HepG2 (cell line): Measurements from ENCODE around the gene CYP27A1. TPM values are rescaled to one million over a fixed set of nuclear protein-coding genes. Genes with fewer than 3 reads are reported as not detected.

Source experiments
- AFF4 ChIP-seq: sonication (generic); formaldehyde crosslinking; IDR thresholded peaks from 2 replicates; pipeline ENCODE4 v1.4.0; 2020; ENCODE audit warnings: missing genetic modification reagents
- ATM ChIP-seq: fragments of 450-650 bp; IDR thresholded peaks from 2 replicates; pipeline ENCODE4 v1.7.1; 2017; ENCODE audit warnings: mild to moderate bottlenecking, borderline replicate concordance
- FLYWCH1 ChIP-seq: sonication (generic); formaldehyde crosslinking; IDR thresholded peaks from 2 replicates; pipeline ENCODE4 v1.8.1; 2023; ENCODE audit warnings: mild to moderate bottlenecking, missing genetic modification reagents
- GMEB2 ChIP-seq: IDR thresholded peaks from 2 replicates; pipeline ENCODE4 v1.6.1; 2016; ENCODE audit warnings: missing biosample characterization, missing genetic modification reagents, low read depth
- NPAS2 ChIP-seq: sonication (generic); formaldehyde crosslinking; IDR thresholded peaks from 2 replicates; pipeline ENCODE4 v1.8.0; 2022; ENCODE audit warnings: mild to moderate bottlenecking, missing genetic modification reagents, borderline replicate concordance
- REST ChIP-seq, 2 experiments: IDR thresholded peaks; 2 replicates each; pipeline ENCODE4 v1.6.1; 2011 to 2012; ENCODE audit warnings: low read length in 2 of 2, borderline replicate concordance in 1 of 2, low read depth in 1 of 2, mild to moderate bottlenecking in 1 of 2, moderate library complexity in 1 of 2
- SETDB1 ChIP-seq: sonication (generic); formaldehyde crosslinking; IDR thresholded peaks from 2 replicates; pipeline ENCODE4 v1.5.1; 2020; ENCODE audit warnings: missing genetic modification reagents, mild to moderate bottlenecking, borderline replicate concordance
- SNAPC2 ChIP-seq: sonication (generic); formaldehyde crosslinking; IDR thresholded peaks from 2 replicates; pipeline ENCODE4 v1.8.1; 2022; ENCODE audit warnings: mild to moderate bottlenecking, missing genetic modification reagents
- THAP7 ChIP-seq: sonication (generic); formaldehyde crosslinking; IDR thresholded peaks from 2 replicates; pipeline ENCODE4 v1.8.1; 2023; ENCODE audit warnings: mild to moderate bottlenecking, missing genetic modification reagents
- TIGD3 ChIP-seq: sonication (generic); formaldehyde crosslinking; IDR thresholded peaks from 2 replicates; pipeline ENCODE4 v1.5.1; 2020; ENCODE audit warnings: mild to moderate bottlenecking, missing genetic modification reagents, borderline replicate concordance
- ZFP41 ChIP-seq: sonication (generic); formaldehyde crosslinking; IDR thresholded peaks from 2 replicates; pipeline ENCODE4 v1.4.0; 2020; ENCODE audit warnings: mild to moderate bottlenecking, missing genetic modification reagents, borderline replicate concordance
- ZNF597 ChIP-seq: sonication (generic); formaldehyde crosslinking; IDR thresholded peaks from 2 replicates; pipeline ENCODE4 v1.5.0; 2020; ENCODE audit warnings: missing genetic modification reagents
- ZNF790 ChIP-seq: sonication (generic); formaldehyde crosslinking; IDR thresholded peaks from 2 replicates; pipeline ENCODE4 v1.8.0; 2022; ENCODE audit warnings: missing genetic modification reagents, mild to moderate bottlenecking, borderline replicate concordance
- ZSCAN29 ChIP-seq: sonication (generic); formaldehyde crosslinking; conservative IDR thresholded peaks from 2 replicates; pipeline ENCODE4 v1.4.0; 2020; ENCODE audit warnings: mild to moderate bottlenecking, missing genetic modification reagents
- polyA plus RNA-seq, 8 experiments: library from polyadenylated mRNA; depleted of rRNA in 3 of 8; stranded (reverse) in 7 of 8; unstranded in 1 of 8; fragments of >200 nt; fragmentation: Illumina TruSeq in 4 of 8; extraction: Trizol in 4 of 8; gene quantifications; 2 replicates each; pipeline versions ENCODE4 v1.2.1 to v1.2.3, GENCODE V29; 2011 to 2016; ENCODE audit warnings: low read depth in 4 of 8, missing spikeins in 1 of 8, mixed read lengths in 1 of 8; ENCODE audit not compliant: insufficient read depth in 1 of 8
- total RNA-seq, 5 experiments: library from RNA; depleted of rRNA; stranded (reverse); fragments of >200 nt; fragmentation: Illumina TruSeq; extraction: Trizol; gene quantifications; 2 replicates each; pipeline ENCODE4 v1.2.3, GENCODE V29; 2016; ENCODE audit warnings: low read depth in 1 of 5

Gene CYP27A1
- total and polyA plus RNA-seq, 2 of the 13 experiments (the other 11 are each of a cell fraction or from before 2014, with no cell fraction given), result 157 to 266 TPM

GRCh38 chr2:218745559-218746469 is 36.1 kb upstream of the CYP27A1 start (continued):
- no peak for TF ChIP-seq ZNF597
- TF ChIP-seq AFF4, result no peak
- peak in 1 of 2 experiments; percentile 42; a peak in 1 of 4 replicates for TF ChIP-seq REST (IDR thresholded peaks at IDR 0.05; ENCODE audit: borderline replicate concordance in 1 of 2, low read depth in 1 of 2, low read length in 2 of 2)
- TF ChIP-seq SNAPC2 (CRISPR knock-in tag), result no peak
- no peak for TF ChIP-seq FLYWCH1 (CRISPR knock-in tag)
- TF ChIP-seq ZNF790 (CRISPR knock-in tag), result no peak
- no peak for TF ChIP-seq ZFP41 (CRISPR knock-in tag)
- TF ChIP-seq SETDB1 (CRISPR knock-in tag), result no peak
- no peak for TF ChIP-seq ATM
- TF ChIP-seq NPAS2 (CRISPR knock-in tag), result no peak
- TF ChIP-seq TIGD3 (CRISPR knock-in tag), result no peak
- no peak for TF ChIP-seq GMEB2 (CRISPR knock-in tag)
- no peak for TF ChIP-seq THAP7 (CRISPR knock-in tag)
- TF ChIP-seq ZSCAN29, result 0 out of 2 replicates have a peak, but pooled peaks have one; percentile 50
